ENCODE measurements around the gene PAX6. TPM values are rescaled to one million over a fixed set of nuclear protein-coding genes. Genes with fewer than 3 reads are reported as not detected.

The PAX6 gene
- total RNA-seq, 1 experiment from 2014 or later, result 12.4 TPM

DNA sequence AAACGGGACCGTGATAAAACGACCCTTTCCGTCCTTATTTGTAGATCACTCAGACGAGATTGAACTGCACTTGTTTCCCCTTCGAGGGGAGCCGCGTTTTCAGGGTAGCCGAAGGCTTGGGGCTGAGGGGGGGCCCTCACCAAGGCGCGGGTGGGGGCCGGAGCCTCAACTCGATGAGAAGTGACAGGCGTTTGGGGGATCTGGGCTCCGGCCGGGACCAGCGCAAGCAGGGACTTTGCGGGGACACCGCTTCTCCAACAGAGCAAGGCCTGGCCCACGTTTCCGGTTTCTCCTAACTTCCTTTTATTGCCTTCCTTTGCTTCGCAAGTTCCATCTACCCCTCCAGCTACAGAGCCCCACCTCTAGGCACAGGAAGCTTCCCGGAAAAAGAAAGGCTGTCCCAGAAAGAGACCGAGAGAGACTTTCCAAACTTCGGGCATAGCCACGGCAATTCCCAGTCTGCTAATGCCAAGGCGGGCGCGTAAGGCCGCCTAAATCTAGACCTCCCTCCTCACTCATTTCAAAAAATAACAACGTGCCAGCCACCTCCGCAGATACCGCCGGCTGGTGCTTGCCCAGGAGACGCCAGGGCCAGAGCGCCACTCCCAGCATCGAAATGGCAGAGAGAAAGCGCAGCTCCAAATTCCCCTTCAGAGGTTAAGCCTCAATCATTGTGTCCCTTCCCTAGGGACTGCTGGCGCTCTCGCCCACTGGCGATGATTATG is 6.6 kb downstream of the PAX6 start:
- DNase-seq, result peak; percentile 39
- Histone ChIP-seq H3K9me3 (no peaks in the 10 kb centered on the region), H3K4me3 (no peak overlapping the region), H3K27me3 (no peaks in the 10 kb centered on the region), H3K36me3 (peaks cover 15% of the 10 kb centered on the region)

DNA sequence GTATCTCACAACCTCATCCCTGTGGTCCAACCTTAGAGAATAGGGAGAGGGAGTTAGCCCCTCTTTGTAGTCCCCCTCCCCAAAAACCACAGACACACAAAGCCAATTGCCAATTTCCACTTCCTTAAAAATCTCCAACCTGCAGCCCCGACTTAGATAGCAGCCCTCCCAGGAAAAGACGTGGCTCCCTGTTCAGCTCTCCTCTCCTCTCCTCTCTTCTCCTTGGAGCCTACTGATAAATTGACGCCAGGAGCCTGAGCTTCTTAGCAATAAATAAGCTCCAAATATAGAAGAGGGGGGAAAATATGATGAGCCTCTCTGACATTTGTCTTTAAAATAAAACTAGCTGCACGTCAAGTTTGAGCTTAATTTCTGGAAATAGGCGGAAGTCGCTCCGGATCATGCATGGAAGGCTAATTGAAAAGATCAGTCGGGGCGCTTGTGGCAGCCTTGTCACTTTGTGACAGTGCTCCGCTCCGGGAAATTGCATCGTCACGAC is 7.3 kb downstream of the PAX6 start:
- Histone ChIP-seq H3K36me3 (peaks cover 15% of the 10 kb centered on the region), H3K4me3 (no peak overlapping the region), H3K9me3 (no peaks in the 10 kb centered on the region), H3K27me3 (no peaks in the 10 kb centered on the region)
- DNase-seq, result no peak

DNA sequence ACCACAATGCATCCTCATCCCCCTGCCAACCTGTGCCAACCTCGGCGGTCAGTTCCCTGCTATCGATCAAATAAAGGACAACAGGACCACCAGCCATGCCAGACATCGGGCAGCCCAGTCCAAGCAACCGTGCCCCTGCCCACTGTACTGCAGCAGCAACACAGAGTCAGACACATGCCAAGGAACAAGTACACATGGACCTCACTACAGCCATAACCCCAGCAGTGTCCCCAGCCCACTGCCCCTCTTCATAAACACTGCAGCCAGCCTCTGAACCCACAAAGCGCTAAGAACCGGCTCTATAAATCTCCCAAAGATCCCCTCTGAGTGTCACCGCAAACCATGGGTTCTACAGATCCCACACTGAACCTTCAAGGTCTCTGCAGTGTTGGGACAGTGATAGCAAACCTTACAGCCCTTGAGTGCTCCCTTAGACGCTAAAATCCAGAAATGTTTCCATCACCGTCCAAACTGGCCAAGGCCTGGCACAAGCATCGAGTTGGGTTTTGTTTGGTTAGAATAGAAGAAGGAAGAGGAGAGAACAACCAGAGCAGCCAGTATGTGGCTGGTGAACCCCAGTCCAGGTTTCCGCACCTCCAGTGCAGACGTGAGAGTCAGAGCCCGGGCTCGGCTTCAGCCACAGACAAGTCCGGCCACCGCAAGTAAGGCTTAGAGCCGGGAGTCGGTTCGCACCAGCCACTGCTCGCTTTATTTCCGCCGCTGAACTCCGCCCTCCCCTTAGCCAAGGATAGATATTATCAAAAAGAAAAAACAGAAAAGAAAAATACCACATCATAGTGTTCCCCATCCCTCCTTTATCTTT is 7.9 kb downstream of the PAX6 start:
- no peaks in the 10 kb centered on the region for H3K27me3 ChIP-seq
- DNase-seq, result no peak
- no peak overlapping the region for H3K4me3 ChIP-seq
- H3K36me3 ChIP-seq, result peaks cover 15% of the 10 kb centered on the region
- H3K9me3 ChIP-seq, result no peaks in the 10 kb centered on the region

DNA sequence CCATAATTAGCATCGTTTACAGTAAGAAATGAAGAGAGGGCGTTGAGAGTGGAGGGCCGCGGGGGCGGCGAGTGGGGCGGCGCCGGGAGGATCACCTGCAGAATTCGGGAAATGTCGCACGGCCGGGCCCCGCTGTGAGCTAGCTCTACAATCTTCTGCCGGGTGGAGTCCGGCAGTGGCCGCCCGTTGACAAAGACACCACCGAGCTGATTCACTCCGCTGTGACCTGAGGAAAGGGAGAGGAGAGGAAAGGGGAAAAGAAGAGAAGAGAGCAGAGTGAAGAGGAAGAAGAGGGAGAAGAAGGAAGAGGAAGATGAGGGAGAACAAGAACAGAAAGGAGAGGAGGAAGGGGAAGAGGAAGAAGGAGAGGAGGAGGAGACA is 8.5 kb downstream of the PAX6 start:
- no peak overlapping the region for H3K4me3 ChIP-seq
- H3K9me3 ChIP-seq, result no peaks in the 10 kb centered on the region
- no peaks in the 10 kb centered on the region for H3K27me3 ChIP-seq
- peaks cover 15% of the 10 kb centered on the region for H3K36me3 ChIP-seq
- no peak for DNase-seq

DNA sequence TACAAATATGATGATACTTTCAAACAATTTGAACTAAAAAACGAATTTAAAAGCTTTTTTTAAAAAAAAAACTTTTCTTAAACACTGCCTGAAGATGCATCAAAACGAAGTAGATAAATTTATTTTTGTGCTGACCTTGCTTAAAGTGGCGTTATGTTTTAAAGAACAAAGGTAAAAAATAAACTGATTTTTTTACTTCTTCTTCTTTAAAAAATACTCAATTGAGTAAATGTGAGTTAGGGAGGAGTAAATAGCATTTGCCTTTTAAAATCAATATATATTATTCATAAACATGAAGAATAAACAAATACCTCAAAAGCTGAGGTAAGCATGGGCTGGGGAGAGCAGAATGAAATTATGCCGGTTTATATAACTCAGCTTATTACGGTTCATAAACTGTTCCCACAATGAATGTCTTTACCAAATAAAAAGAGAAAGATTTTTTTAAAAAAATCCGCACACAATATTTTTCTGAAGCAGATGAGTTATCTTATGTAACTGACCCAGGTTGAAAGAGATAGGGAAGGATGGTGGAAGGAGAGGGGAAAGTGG is 9.0 kb downstream of the PAX6 start:
- DNase-seq, result no peak
- Histone ChIP-seq H3K27me3 (no peaks in the 10 kb centered on the region), H3K9me3 (no peaks in the 10 kb centered on the region), H3K4me3 (no peak overlapping the region), H3K36me3 (peaks cover 15% of the 10 kb centered on the region)

DNA sequence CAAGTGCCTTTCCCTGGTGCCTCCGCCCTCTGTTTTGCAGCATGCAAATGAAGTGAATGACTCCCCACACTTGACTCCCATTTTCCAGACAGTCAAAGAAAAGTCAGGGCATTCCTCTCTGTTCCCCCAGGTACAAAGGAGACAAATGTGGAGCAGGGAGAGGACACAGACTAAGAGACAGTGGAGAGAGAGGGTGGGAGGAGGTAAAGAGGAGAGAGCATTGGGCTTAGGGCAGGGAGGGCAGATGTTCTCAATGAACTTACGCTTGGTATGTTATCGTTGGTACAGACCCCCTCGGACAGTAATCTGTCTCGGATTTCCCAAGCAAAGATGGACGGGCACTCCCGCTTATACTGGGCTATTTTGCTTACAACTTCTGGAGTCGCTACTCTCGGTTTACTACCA is 9.8 kb downstream of the PAX6 start:
- peaks cover 15% of the 10 kb centered on the region for H3K36me3 ChIP-seq
- no peak overlapping the region for H3K4me3 ChIP-seq
- H3K27me3 ChIP-seq, result no peaks in the 10 kb centered on the region
- no peaks in the 10 kb centered on the region for H3K9me3 ChIP-seq
- no peak for DNase-seq

DNA sequence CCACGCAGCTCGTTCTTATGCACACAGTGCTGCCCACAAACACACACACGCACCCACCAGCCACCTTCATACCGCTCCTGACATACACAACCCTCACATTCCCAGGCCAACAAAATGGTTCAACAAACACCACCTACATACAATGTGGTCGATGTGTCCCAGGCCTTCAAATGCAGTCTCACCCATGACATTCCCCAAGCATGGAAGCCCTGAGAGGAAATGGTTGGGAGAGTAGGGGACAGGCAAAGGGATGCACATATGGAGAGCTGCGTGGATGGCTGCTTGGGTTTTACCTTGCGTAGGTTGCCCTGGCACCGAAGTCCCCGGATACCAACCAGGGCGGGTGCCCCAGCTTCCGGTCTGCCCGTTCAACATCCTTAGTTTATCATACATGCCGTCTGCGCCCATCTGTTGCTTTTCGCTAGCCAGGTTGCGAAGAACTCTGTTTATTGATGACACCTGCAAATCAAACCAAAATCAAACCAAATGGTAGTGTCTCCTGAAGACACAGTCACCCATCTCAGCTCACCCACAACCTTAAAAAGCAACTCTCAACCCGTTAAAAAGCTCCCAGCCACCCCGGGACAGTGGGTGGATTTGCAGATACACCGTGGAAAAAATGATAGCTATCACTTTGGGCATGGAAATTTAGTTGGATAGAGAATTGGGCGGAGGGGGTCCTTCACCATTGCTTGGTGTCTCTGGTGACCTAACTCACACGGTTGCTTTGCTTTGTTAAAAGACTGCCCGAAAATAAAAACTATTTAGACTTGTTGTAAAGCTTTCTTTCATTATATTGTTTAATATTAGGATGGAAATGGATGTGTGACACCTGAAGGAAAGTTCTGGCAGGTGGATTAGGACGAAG is 10.5 kb downstream of the PAX6 start:
- H3K27me3 ChIP-seq, result no peaks in the 10 kb centered on the region
- no peak overlapping the region for H3K4me3 ChIP-seq
- no peaks in the 10 kb centered on the region for H3K9me3 ChIP-seq
- DNase-seq, result no peak
- peaks cover 15% of the 10 kb centered on the region for H3K36me3 ChIP-seq

DNA sequence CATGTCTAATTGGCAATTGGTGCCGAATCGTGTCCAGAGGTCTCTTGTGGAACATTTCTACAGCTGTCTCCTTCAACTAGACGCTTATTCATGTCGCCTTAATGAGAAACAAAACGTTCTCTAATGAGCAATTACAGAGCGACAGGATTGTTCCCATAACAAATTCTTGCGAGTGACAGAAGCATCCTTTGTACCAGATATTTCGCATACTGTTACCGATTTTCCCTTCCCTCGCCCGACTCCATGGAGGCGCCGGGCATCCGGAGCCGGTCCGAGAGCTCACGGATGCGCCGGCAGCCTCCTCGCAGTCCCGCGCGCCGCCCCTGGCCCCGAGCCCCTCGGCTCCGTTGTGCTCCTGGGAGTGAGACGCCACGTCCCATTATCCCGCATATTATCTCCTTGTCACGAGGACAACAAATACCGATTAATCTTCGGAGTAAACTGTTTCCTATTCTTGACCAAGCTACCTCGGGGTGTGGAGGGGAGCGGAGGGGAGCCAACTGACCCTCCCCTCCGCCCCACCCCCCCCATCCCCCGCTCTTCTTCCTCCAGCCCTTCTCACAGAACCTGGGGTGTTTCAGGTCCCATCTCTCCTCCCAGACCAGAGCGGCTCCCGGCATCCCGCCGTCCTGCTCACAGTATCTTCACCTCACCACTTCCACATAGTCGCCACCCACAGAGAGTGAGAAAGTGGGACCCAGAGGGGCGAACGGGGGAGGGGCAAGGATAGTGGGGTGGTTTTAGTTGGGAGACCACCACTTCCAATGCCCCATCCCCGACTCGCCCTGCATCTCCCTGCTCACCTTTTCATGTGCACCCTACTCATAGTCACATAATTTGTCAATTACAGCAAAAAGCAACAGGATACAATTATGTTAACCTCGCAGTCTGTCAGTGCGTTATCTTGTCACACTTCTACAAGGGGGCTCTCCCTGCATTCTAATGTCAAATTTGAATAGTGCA is 11.4 kb downstream of the PAX6 start:
- DNase-seq, result no peak
- peaks cover 17% of the 10 kb centered on the region for H3K36me3 ChIP-seq
- H3K9me3 ChIP-seq, result no peaks in the 10 kb centered on the region
- H3K27me3 ChIP-seq, result no peaks in the 10 kb centered on the region
- no peak overlapping the region for H3K4me3 ChIP-seq

DNA sequence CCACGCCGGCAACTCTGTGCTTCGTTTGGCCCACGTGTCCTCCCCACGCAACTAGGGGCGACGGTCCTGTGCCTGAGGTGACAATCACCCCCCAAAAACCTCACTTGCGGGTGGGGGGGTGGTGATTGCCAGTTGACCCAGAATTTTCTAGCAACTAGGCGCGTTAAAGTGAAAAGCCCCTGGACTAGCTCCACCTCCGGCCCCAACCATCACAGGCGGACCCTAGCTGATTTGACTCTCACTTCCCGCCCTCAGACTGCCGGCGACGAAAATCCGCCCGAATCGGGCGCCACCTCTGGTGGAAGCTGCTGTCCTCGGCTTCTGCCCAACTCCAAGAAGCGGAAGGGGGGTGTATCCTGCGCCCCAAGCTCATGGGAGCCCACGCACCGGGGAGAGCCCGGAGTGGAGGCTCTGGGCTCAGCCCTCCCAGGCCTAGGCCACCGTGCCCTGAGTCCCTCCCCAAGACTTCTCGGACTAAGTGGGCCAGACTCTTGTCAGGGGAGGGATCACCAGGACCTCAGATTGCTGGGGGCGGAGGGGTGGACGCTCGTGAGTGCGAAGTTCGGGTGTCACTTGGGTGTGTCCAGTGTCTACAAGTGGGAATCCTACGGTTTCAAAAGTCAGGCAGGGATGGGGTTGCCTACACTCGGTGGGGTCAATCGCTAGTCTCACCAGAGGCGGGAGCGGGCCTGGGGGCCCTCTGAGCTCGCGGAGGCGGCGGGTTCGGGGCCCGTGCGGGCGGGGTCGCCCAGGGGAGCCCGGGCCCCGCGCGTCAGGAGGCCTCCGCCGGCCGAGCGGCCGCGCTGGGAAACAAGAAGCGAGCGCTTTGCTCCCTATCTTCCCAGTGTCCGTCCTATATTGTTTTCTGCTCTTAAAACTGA is 12.3 kb downstream of the PAX6 start:
- no peak for DNase-seq
- no peaks in the 10 kb centered on the region for H3K9me3 ChIP-seq
- peaks cover 19% of the 10 kb centered on the region for H3K36me3 ChIP-seq
- H3K4me3 ChIP-seq, result no peak overlapping the region
- no peaks in the 10 kb centered on the region for H3K27me3 ChIP-seq

DNA sequence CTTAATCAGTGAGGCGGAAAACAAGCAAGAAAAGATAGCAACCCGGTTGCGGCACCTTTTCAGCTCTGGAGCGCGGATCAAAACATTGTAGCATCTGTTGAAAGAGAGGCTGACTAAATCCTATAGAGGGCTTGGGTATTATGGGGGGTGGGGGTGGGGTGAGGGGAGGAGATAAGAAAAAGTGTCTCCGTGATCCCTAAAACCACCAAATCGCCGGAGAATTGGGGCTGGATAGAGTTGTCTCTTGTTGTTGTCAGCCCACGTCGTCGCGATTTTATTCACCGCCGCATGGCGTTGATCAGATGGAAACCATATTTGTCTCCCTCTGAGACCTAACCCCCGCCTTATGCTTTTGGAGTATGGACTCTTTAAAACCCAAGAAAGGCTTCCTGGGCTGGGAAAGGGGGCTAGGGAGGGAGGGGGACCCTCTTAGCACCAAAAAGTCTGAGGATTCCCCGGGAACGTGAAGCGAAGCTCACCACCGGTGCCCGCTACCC is 13.0 kb downstream of the PAX6 start:
- Histone ChIP-seq H3K36me3 (peaks cover 19% of the 10 kb centered on the region), H3K27me3 (no peaks in the 10 kb centered on the region), H3K4me3 (no peak overlapping the region), H3K9me3 (no peaks in the 10 kb centered on the region)
- DNase-seq, result no peak

DNA sequence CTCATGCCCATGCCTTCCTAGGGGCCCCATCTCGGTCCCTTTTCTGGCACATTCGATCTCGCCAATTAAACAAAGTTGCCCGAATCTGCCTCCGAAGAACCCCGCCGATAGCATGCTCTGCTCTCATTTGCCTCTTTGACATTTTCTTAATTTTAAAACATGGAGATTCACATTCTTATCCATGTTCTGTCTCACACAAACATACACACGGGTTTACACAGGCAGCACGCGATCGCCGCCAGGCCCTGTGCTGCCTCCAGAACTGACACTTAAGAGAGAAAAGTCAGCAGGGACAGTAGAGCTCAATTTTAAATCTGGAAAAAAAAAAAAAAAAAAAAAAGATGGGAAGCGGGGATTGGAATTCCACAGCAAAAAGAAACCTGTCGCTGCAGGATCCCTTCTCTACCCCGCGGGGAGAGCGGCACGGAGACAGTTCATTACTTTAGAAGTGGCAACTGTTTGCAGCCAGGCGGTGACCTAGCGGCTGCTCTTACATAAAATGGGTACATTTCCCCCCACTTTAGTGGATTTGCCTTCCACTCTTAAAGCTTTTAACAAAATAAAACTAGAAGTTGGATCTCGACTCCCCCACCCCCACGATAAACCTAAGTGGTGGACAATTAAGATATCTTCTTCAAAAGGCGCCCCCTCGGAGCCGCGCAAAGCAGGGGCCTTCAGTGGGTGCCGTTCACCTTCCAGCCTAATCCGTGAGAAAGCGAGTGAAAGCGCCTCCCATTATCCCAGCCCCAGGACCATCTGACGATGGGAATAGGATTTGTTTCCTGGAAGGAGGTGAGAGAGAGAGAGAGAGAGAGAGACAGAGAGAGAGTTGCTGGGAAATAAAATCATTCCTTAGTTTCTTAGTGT is 13.7 kb downstream of the PAX6 start:
- peaks cover 19% of the 10 kb centered on the region for H3K36me3 ChIP-seq
- no peak for DNase-seq
- no peaks in the 10 kb centered on the region for H3K9me3 ChIP-seq
- no peak overlapping the region for H3K4me3 ChIP-seq
- H3K27me3 ChIP-seq, result no peaks in the 10 kb centered on the region

DNA sequence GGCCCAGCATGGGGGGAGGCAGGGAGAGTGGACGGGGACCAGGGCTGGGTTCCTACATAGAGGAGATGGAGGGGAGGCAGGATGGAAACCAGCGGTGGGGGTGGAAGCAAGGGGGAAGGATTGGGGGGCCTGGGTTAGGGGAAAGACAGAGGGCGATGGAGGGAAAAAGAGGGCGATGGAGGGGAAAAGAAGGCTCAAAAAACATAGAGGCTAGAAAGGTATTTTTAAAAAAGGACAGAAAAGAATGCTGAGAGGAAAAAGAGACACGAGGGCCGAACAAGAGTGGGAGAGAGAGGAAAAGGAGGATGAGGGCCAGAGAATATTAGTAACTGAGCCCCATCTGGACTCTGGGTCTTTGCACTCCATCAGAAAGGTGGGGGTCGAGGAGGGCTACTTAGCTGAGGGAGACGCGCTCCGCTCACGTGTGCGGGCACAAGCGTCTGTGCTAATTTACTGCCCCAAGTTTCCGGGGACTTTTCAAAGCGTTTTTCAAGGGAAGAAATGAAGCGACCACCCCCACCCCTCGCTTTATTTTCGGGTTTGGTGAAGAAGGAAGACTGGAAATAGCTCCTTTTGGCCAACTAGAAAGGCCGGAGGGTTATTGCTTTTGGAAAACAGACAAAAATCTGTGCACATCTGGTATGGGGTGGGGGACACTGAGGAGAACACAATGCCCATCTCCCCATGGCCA is 14.5 kb downstream of the PAX6 start:
- H3K36me3 ChIP-seq, result peaks cover 20% of the 10 kb centered on the region
- H3K9me3 ChIP-seq, result no peaks in the 10 kb centered on the region
- H3K27me3 ChIP-seq, result no peaks in the 10 kb centered on the region
- DNase-seq, result no peak
- no peak overlapping the region for H3K4me3 ChIP-seq

DNA sequence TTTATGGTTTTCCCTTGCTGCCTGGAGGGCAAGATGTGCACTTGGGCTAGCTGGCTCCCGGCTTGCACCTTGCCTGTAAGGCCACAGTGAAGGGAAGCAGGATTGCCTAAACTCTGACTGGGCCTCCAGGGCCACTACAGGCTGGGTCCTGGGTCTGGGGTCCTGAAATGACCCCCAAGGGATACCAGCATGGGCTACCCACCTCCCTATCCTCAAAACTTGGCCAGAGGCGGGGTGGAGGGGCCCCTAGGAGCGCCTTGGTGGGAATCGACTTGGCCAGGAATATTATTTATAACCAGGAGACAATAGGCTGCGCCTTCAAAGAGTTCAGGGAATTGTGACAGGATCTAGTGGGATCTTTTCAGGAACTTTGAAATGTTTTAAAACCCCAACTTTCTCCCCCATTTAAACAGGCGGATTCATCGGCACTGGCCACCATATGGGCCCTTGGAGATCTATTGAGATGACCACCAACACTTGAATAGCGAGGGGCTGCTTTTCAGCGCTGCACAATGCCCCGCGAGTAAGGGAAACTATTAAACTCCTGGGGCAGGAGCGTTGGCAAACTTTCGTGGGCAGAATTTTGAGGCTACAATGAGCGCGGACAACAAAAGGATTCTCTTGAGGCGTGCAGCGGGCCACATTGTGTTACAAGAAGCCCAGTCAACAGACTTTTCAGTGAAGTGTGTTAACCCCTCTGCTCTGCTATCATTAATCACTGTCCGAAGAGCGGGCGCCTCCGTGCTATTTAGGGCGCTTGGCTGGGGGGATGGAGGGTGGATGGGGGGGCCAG is 15.2 kb downstream of the PAX6 start:
- Histone ChIP-seq H3K36me3 (peaks cover 14% of the 10 kb centered on the region), H3K9me3 (no peaks in the 10 kb centered on the region), H3K4me3 (no peak overlapping the region), H3K27me3 (no peaks in the 10 kb centered on the region)
- DNase-seq, result no peak

Data from MG63 (cell line).